ENCODE results near the gene MFSD2A. TPM values are rescaled to one million over a fixed set of nuclear protein-coding genes. Genes with fewer than 3 reads are reported as not detected.

The MFSD2A gene
- total RNA-seq, 1 donor from 2014 or later = 3.3 TPM

DNA sequence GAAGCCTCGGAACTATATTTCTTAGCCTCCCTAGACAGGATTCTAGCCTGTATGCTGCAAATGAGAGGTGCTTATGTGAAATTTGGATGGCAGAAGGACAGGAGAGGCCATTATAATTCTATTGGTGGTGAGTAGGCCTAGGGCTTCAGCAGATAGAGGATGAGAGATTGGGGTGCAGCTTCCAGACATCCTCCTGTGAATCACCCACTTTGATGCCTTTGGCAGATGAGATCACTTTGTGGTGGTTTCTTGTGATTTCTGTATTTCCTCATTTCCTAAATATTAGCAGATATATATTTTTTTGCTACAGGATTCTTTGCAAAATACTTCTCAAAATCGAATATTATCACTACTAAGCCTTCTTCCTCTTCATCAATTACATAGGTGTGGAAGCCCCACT, 37.3 kb downstream of the MFSD2A start:
- FAIRE-seq (no peak), DNase-seq (ENCODE audit: low read depth) (peak; percentile 29)
- Mint-ChIP-seq H3K27me3 (ENCODE audit: low read depth, unreplicated experiment) (peaks cover 2% of the 10 kb centered on the region), H3K9me3 (ENCODE audit: unreplicated experiment) (no peaks in the 10 kb centered on the region), H3K4me1 (ENCODE audit: low read depth, unreplicated experiment) (peaks cover 9% of the 10 kb centered on the region), H3K27ac (ENCODE audit: unreplicated experiment) (no peak overlapping the region), H3K36me3 (ENCODE audit: low read depth, unreplicated experiment) (no peaks in the 10 kb centered on the region), H3K4me3 (ENCODE audit: unreplicated experiment) (no peak overlapping the region)
- Histone ChIP-seq H3K9ac (ENCODE audit: low read length) (no peak overlapping the region), H2AFZ (ENCODE audit: low read depth, low read length) (no peak overlapping the region), H3K79me2 (ENCODE audit: insufficient read depth, low read length) (no peaks in the 10 kb centered on the region), H3K36me3 (ENCODE audit: insufficient read depth, low read length) (no peaks in the 10 kb centered on the region), H3K27me3 (ENCODE audit: insufficient read depth, low read length) (no peaks in the 10 kb centered on the region), H4K20me1 (ENCODE audit: insufficient read depth, low read length) (no peaks in the 10 kb centered on the region), H3K9me3 (ENCODE audit: insufficient read depth, low read depth, low read length) (no peaks in the 10 kb centered on the region), H3K4me3 (ENCODE audit: insufficient read depth, low read depth, low read length) (no peak overlapping the region), H3K4me1 (ENCODE audit: insufficient read depth, low read length) (no peaks in the 10 kb centered on the region), H3K4me2 (ENCODE audit: low read length) (no peak overlapping the region), H3K27ac (ENCODE audit: low read depth, low read length) (no peak overlapping the region)
- TF ChIP-seq EZH2 (IDR thresholded peaks at IDR 0.05; ENCODE audit: insufficient read depth, low read length) = no peak
- TF ChIP-seq, protein P1, sequence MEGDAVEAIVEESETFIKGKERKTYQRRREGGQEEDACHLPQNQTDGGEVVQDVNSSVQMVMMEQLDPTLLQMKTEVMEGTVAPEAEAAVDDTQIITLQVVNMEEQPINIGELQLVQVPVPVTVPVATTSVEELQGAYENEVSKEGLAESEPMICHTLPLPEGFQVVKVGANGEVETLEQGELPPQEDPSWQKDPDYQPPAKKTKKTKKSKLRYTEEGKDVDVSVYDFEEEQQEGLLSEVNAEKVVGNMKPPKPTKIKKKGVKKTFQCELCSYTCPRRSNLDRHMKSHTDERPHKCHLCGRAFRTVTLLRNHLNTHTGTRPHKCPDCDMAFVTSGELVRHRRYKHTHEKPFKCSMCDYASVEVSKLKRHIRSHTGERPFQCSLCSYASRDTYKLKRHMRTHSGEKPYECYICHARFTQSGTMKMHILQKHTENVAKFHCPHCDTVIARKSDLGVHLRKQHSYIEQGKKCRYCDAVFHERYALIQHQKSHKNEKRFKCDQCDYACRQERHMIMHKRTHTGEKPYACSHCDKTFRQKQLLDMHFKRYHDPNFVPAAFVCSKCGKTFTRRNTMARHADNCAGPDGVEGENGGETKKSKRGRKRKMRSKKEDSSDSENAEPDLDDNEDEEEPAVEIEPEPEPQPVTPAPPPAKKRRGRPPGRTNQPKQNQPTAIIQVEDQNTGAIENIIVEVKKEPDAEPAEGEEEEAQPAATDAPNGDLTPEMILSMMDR (IDR thresholded peaks at IDR 0.05; ENCODE audit: insufficient read depth, low read depth, low read length) = no peak

DNA sequence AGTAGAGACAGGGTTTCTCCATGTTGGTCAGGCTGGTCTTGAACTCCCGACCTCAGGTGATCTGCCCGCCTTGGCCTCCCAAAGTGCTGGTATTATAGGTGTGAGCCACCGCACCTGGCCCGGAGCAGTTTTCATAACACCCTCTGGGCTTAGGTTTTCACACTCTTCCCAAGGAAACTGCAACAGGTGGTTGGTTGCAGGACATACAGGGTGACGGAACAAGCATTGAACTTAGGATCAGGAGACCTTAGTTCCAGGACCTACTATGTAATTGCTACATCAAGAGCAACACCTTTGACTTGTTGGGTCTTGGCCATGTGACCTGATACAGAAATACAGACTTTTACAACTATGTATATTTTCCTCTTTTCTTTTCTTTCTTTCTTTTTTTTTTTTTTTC, 37.9 kb downstream of the MFSD2A start:
- no peak for FAIRE-seq
- H3K9me3 Mint-ChIP-seq (ENCODE audit: unreplicated experiment) = no peaks in the 10 kb centered on the region

DNA sequence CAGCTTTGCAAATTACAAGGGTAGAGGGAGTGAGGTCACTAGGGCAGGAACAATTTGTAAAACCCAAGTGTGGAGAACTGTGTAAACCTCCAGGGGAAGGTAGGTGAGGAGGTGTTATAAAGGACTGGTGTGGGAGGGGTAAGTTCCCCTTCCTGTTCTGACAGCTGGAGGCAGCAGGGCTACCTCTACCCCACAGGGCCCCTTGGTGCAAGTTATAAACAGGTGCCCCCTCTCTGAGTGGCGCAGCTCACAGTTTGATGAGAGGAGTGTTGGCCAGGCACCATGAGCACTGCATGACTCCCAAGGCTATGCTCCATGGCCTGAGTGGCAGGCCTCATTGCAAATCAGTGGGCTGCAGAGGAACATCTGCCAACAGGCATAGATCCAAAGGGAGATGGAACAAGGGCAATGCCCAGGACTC, 41.0 kb downstream of the MFSD2A start:
- peaks cover 3% of the 10 kb centered on the region for H3K9me3 Mint-ChIP-seq (ENCODE audit: unreplicated experiment)
- no peaks in the 10 kb centered on the region for H3K4me1 ChIP-seq (ENCODE audit: insufficient read depth, low read length)
- H2AFZ ChIP-seq (ENCODE audit: low read depth, low read length) = no peak overlapping the region
- no peak overlapping the region for H3K27ac ChIP-seq (ENCODE audit: low read depth, low read length)
- no peaks in the 10 kb centered on the region for H3K9me3 ChIP-seq (ENCODE audit: insufficient read depth, low read depth, low read length)
- no peaks in the 10 kb centered on the region for H3K79me2 ChIP-seq (ENCODE audit: insufficient read depth, low read length)
- H3K27ac Mint-ChIP-seq (ENCODE audit: unreplicated experiment) = no peak overlapping the region
- DNase-seq (ENCODE audit: low read depth) = no peak
- no peak overlapping the region for H3K4me3 Mint-ChIP-seq (ENCODE audit: unreplicated experiment)
- no peak overlapping the region for H3K9ac ChIP-seq (ENCODE audit: low read length)
- no peak for TF ChIP-seq EZH2 (IDR thresholded peaks at IDR 0.05; ENCODE audit: insufficient read depth, low read length)
- TF ChIP-seq, protein P1 (IDR thresholded peaks at IDR 0.05; ENCODE audit: insufficient read depth, low read depth, low read length) = no peak
- H4K20me1 ChIP-seq (ENCODE audit: insufficient read depth, low read length) = no peaks in the 10 kb centered on the region
- H3K27me3 ChIP-seq (ENCODE audit: insufficient read depth, low read length) = no peaks in the 10 kb centered on the region
- H3K36me3 ChIP-seq (ENCODE audit: insufficient read depth, low read length) = no peaks in the 10 kb centered on the region
- no peak overlapping the region for H3K4me2 ChIP-seq (ENCODE audit: low read length)
- H3K27me3 Mint-ChIP-seq (ENCODE audit: low read depth, unreplicated experiment) = peaks cover 2% of the 10 kb centered on the region
- FAIRE-seq = no peak
- peaks cover 9% of the 10 kb centered on the region for H3K4me1 Mint-ChIP-seq (ENCODE audit: low read depth, unreplicated experiment)
- no peak overlapping the region for H3K4me3 ChIP-seq (ENCODE audit: insufficient read depth, low read depth, low read length)
- no peaks in the 10 kb centered on the region for H3K36me3 Mint-ChIP-seq (ENCODE audit: low read depth, unreplicated experiment)

More for the DNA sequence above, 37.9 kb downstream of the MFSD2A start:
- Histone ChIP-seq H3K4me3 (ENCODE audit: insufficient read depth, low read depth, low read length) (no peak overlapping the region), H3K9me3 (ENCODE audit: insufficient read depth, low read depth, low read length) (no peaks in the 10 kb centered on the region), H3K79me2 (ENCODE audit: insufficient read depth, low read length) (no peaks in the 10 kb centered on the region), H3K36me3 (ENCODE audit: insufficient read depth, low read length) (no peaks in the 10 kb centered on the region), H3K9ac (ENCODE audit: low read length) (no peak overlapping the region), H3K27me3 (ENCODE audit: insufficient read depth, low read length) (no peaks in the 10 kb centered on the region), H3K4me1 (ENCODE audit: insufficient read depth, low read length) (no peaks in the 10 kb centered on the region), H4K20me1 (ENCODE audit: insufficient read depth, low read length) (no peaks in the 10 kb centered on the region), H3K4me2 (ENCODE audit: low read length) (no peak overlapping the region), H2AFZ (ENCODE audit: low read depth, low read length) (no peak overlapping the region), H3K27ac (ENCODE audit: low read depth, low read length) (no peak overlapping the region)
- H3K36me3 Mint-ChIP-seq (ENCODE audit: low read depth, unreplicated experiment) = no peaks in the 10 kb centered on the region
- peaks cover 2% of the 10 kb centered on the region for H3K27me3 Mint-ChIP-seq (ENCODE audit: low read depth, unreplicated experiment)
- H3K27ac Mint-ChIP-seq (ENCODE audit: unreplicated experiment) = no peak overlapping the region
- peaks cover 9% of the 10 kb centered on the region for H3K4me1 Mint-ChIP-seq (ENCODE audit: low read depth, unreplicated experiment)
- no peak for TF ChIP-seq EZH2 (IDR thresholded peaks at IDR 0.05; ENCODE audit: insufficient read depth, low read length)
- TF ChIP-seq, protein P1 (IDR thresholded peaks at IDR 0.05; ENCODE audit: insufficient read depth, low read depth, low read length) = no peak
- no peak for DNase-seq (ENCODE audit: low read depth)
- no peak overlapping the region for H3K4me3 Mint-ChIP-seq (ENCODE audit: unreplicated experiment)

All from astrocyte (in vitro differentiated cells and primary cell).